Vagina (tissue), 2 donors: Measurements from ENCODE around the gene TACC3. TPM values are rescaled to one million over a fixed set of nuclear protein-coding genes. Genes with fewer than 3 reads are reported as not detected.

Experiments
- DNase-seq, 2 donors: peaks; one replicate each; pipeline ENCODE4 v3.0.0-alpha.2; 2017; ENCODE audit errors: extremely low spot score in 2 of 2
- H3K27ac ChIP-seq: fragments of 200-600 bp; sonication (generic); one replicate; pipeline ENCODE4 v1.5.1; 2019
- H3K27me3 ChIP-seq: fragments of 200-600 bp; sonication (generic); one replicate; pipeline ENCODE4 v1.5.1; 2019
- H3K36me3 ChIP-seq, 2 donors: fragments of 200-600 bp; sonication (generic); one replicate each; pipeline ENCODE4 v1.5.1; 2017 to 2019
- H3K4me1 ChIP-seq: fragments of 200-600 bp; sonication (generic); one replicate; pipeline ENCODE4 v1.5.1; 2019
- H3K4me3 ChIP-seq, 2 donors: fragments of 200-600 bp; sonication (generic); 1 replicate in 1 of 2; 2 replicates in 1 of 2; pipeline ENCODE4 v1.5.1; 2016 to 2019
- H3K9me3 ChIP-seq: fragments of 200-600 bp; sonication (generic); one replicate; pipeline ENCODE4 v1.5.1; 2019
- POLR2A ChIP-seq, 2 donors: fragments of 450-650 bp; IDR thresholded peaks; one replicate each; pipeline ENCODE4 v1.6.1; 2017; ENCODE audit warnings: antibody characterized with exemption in 2 of 2, mild to moderate bottlenecking in 2 of 2, moderate library complexity in 2 of 2
- POLR2AphosphoS5 ChIP-seq, 2 donors: sonication (generic); formaldehyde crosslinking; IDR thresholded peaks; one replicate each; pipeline ENCODE4 v1.9.0; 2017; ENCODE audit warnings: antibody characterized with exemption in 2 of 2, mild to moderate bottlenecking in 2 of 2, low read depth in 1 of 2; ENCODE audit not compliant: insufficient read depth in 1 of 2
- intact Hi-C: fragments of 100-400 bp; cut with DNase I; formaldehyde crosslinking; loops from one replicate; pipeline ENCODE4 v1.15.1; 2023
- total RNA-seq: library from RNA; depleted of rRNA; stranded (reverse); fragments of >200 nt; gene quantifications from one replicate; pipeline ENCODE4 v1.2.3, GENCODE V29; 2016
- TF ChIP-seq, protein P1 (sequence below), 3 experiments: fragments of 450-650 bp in 2 of 3; fragments of 200-600 bp in 1 of 3; sonication (generic) in 1 of 3; IDR thresholded peaks; one replicate each; pipeline ENCODE4 v1.5.1; 2017 to 2019; ENCODE audit warnings: antibody characterized with exemption in 3 of 3, mild to moderate bottlenecking in 2 of 3, moderate library complexity in 2 of 3

TACC3 gene
- total RNA-seq, 1 donor from 2014 or later = 16.0 TPM

DNA sequence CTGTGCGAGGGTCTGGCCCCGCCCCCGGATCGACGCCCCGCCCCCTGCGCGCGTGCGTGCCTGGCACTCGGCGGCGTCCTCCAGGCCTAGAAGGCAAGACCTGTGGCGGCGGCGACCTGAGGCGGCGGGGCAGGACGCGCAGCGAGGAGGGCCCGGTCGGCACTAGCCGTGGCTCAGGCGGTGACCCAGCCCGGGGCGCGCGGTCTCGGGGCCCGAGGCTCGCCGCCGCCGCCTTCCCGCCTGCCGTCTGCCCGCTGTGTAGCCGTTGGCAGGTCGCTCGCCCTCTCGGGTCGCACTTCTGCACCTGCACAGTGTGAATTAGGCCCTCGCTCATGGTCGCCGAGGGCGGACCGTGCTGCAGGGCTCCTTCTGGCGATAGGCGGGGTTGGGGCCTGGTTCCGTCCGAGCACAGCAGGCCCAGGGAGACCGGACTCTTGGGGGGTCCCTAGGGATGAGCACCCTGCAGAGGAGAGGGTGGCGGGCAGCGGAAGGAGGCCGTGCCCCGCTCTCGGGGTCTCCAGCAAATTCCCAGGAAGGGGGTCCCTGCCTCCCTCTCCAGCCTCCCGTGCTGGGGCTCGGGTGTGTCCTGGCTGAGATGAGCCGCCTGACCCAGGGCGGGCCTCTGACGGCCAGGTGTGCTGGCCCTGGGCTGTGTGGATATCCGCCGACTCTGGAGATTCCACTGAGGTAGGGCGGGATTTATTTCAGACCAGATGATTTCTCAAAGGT is 36.7 kb upstream of the TACC3 start:
- peak overlapping the region; percentile 48 for H3K27ac ChIP-seq
- H3K36me3 ChIP-seq = no peaks in the 10 kb centered on the region
- peak overlapping the region; percentile 71 to 81 for H3K4me3 ChIP-seq
- intact Hi-C loops = no loop called here
- H3K4me1 ChIP-seq = peaks cover 19% of the 10 kb centered on the region
- no peaks in the 10 kb centered on the region for H3K9me3 ChIP-seq
- no peak for DNase-seq
- no peak for TF ChIP-seq POLR2AphosphoS5 (IDR thresholded peaks at IDR 0.05; ENCODE audit: insufficient read depth in 1 of 2, low read depth in 1 of 2)
- TF ChIP-seq, protein P1, sequence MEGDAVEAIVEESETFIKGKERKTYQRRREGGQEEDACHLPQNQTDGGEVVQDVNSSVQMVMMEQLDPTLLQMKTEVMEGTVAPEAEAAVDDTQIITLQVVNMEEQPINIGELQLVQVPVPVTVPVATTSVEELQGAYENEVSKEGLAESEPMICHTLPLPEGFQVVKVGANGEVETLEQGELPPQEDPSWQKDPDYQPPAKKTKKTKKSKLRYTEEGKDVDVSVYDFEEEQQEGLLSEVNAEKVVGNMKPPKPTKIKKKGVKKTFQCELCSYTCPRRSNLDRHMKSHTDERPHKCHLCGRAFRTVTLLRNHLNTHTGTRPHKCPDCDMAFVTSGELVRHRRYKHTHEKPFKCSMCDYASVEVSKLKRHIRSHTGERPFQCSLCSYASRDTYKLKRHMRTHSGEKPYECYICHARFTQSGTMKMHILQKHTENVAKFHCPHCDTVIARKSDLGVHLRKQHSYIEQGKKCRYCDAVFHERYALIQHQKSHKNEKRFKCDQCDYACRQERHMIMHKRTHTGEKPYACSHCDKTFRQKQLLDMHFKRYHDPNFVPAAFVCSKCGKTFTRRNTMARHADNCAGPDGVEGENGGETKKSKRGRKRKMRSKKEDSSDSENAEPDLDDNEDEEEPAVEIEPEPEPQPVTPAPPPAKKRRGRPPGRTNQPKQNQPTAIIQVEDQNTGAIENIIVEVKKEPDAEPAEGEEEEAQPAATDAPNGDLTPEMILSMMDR (IDR thresholded peaks at IDR 0.05) = no peak
- TF ChIP-seq POLR2A (IDR thresholded peaks at IDR 0.05) = no peak
- H3K27me3 ChIP-seq = no peaks in the 10 kb centered on the region

DNA sequence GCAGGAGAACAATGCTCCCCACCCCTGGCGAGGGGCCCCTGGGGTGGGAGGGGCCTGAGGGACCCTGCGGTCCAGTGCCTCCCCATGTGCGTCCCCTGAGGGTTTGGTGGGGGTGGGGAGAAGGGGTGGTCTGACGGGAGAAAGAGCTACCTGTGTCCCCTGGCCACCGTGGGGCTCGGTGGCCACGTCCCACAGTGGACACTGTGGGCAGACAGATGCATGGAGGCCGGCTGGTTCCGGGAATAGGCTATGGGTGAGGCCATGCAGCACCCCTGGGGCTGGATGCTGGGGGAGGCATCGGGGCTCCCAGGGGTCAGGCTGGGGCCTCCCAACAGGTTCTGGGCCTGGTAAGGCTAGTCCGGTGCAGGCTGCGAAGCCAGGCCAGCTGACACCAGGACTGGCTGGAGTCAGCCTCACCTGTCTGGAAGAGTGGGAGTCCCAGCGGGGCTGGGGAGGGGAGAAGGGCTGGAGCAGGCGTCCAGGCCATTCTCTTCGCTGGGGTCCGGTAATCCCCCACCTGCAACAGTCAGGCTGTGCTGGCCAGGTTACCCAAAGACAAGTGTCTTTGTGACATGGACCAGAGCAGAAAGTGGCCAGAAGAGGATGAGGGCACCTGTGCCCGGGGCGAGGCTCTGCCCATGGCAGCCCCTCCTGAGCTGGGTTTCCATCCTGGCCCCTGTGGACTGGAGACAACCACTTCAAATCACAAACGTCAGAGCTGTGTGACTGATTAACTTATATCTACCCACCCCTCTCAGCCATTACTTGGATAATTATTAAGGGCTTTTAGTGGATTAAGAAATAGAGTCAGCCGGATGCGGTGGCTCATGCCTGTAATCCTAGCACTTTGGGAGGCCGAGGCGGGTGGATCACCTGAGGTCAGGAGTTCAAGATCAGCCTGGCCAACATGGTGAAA is 35.8 kb upstream of the TACC3 start:
- H3K4me1 ChIP-seq = peaks cover 19% of the 10 kb centered on the region
- peak overlapping the region in 1 of 2 donors; percentile 71 for H3K4me3 ChIP-seq
- TF ChIP-seq POLR2AphosphoS5 (IDR thresholded peaks at IDR 0.05; ENCODE audit: insufficient read depth in 1 of 2, low read depth in 1 of 2) = no peak
- TF ChIP-seq, protein P1 (IDR thresholded peaks at IDR 0.05) = no peak
- TF ChIP-seq POLR2A (IDR thresholded peaks at IDR 0.05) = no peak
- no peak for DNase-seq
- no peaks in the 10 kb centered on the region for H3K27me3 ChIP-seq
- H3K27ac ChIP-seq = no peak overlapping the region
- no peaks in the 10 kb centered on the region for H3K36me3 ChIP-seq
- intact Hi-C loops = no loop called here
- H3K9me3 ChIP-seq = no peaks in the 10 kb centered on the region

DNA sequence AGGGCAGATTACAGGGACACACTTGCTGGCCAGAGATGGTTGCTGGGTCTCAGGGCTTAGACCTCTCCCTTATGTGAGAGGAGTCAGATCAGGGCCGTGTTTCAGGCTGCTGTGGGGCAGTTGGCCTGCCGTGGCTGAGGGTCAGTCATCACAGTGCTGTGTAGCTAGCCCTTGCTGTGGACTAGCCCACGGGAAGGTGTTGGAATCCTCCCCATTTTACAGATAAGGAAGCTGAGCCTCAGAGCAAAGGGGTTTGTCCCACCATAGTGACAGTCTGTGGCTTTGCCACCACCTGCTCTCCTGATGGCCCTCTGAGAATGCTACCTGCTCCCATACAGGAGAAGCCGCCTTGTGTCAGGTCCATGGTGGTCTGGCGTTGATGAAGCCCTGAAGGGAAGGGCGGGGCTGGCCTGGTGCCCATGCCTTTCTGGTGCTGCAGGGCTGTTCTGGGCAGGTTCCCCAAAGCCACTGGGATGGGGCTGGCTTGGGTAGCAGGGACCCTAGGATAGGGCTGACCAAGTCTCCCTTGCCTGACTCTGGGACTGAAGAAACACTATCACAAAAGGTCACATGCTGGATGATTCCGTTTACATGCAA is 34.8 kb upstream of the TACC3 start:
- peaks cover 0 to 8% of the 10 kb centered on the region in 2 donors for H3K36me3 ChIP-seq
- TF ChIP-seq POLR2AphosphoS5 (IDR thresholded peaks at IDR 0.05; ENCODE audit: insufficient read depth in 1 of 2, low read depth in 1 of 2) = no peak
- TF ChIP-seq, protein P1 (IDR thresholded peaks at IDR 0.05) = no peak
- no peak for TF ChIP-seq POLR2A (IDR thresholded peaks at IDR 0.05)
- H3K4me3 ChIP-seq = no peak overlapping the region
- DNase-seq = no peak
- H3K27ac ChIP-seq = no peak overlapping the region
- intact Hi-C loops = no loop called here
- H3K27me3 ChIP-seq = no peaks in the 10 kb centered on the region
- H3K4me1 ChIP-seq = peaks cover 19% of the 10 kb centered on the region
- no peaks in the 10 kb centered on the region for H3K9me3 ChIP-seq

DNA sequence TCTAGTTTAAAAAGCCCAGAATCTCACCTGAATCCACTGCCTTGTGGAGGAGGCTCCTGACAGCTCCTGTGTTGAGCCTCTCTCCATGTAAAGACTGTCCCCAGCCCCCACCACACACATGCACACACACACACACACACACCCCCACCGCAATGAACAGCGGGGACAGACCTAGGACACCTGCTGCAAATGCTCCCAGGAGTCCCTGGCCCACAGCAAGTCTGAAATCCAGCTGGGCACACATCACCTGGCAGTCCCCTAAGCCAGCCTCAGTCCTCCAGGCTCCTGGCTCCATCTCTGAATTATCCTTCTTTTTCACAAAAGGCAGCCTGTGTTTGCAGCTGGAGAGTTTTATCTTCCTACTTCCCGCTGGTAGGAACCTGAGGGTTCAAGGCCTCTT is 30.6 kb upstream of the TACC3 start:
- Histone ChIP-seq H3K36me3 (peaks cover 0 to 36% of the 10 kb centered on the region in 2 donors), H3K4me1 (no peaks in the 10 kb centered on the region), H3K27me3 (no peaks in the 10 kb centered on the region), H3K4me3 (no peak overlapping the region), H3K27ac (no peak overlapping the region), H3K9me3 (no peaks in the 10 kb centered on the region)
- TF ChIP-seq POLR2AphosphoS5 (IDR thresholded peaks at IDR 0.05; ENCODE audit: insufficient read depth in 1 of 2, low read depth in 1 of 2) (no peak), POLR2A (IDR thresholded peaks at IDR 0.05) (no peak)
- TF ChIP-seq, protein P1 (IDR thresholded peaks at IDR 0.05) = no peak
- intact Hi-C loops = no loop called here
- no peak for DNase-seq
